Measurements from ENCODE around the gene FLOT1. TPM values are rescaled to one million over a fixed set of nuclear protein-coding genes. Genes with fewer than 3 reads are reported as not detected.
A peak's percentile ranks its signal among the peaks of the same experiment; 100 is the strongest.
"Not testable (repeated sequence)": the region's sequence is repeated elsewhere in the genome, so short reads cannot be mapped to it uniquely, and the experiment has no call there.

FLOT1 gene
- total RNA-seq, 4 donors from 2014 or later, result 46.7 to 88.8 (median 64.4) TPM

DNA sequence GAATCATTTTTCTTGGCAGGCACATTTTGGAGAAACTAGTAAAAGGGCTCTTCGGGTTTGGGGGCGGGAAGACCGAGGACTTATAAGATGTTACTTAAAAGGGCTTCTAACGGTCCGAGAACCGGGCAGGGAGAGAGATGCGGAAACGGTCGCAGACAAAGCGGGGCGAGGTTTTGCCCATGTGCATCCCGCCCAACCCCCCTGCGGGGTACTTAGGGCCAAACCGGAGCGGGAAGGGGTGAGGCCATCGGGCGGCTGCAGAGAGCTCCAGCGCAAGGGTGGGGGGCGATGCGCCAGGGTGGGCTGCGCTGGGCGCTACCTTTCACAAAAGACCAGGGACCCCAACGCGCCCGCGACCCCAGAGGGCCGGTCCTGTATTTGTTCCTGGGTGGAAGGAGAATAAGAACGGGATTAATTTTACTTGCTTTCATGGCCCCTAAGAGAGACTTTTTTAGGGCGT, 21.7 kb downstream of the FLOT1 start:
- TF ChIP-seq POLR2A (IDR thresholded peaks at IDR 0.05), result no peak
- TF ChIP-seq, protein P1, sequence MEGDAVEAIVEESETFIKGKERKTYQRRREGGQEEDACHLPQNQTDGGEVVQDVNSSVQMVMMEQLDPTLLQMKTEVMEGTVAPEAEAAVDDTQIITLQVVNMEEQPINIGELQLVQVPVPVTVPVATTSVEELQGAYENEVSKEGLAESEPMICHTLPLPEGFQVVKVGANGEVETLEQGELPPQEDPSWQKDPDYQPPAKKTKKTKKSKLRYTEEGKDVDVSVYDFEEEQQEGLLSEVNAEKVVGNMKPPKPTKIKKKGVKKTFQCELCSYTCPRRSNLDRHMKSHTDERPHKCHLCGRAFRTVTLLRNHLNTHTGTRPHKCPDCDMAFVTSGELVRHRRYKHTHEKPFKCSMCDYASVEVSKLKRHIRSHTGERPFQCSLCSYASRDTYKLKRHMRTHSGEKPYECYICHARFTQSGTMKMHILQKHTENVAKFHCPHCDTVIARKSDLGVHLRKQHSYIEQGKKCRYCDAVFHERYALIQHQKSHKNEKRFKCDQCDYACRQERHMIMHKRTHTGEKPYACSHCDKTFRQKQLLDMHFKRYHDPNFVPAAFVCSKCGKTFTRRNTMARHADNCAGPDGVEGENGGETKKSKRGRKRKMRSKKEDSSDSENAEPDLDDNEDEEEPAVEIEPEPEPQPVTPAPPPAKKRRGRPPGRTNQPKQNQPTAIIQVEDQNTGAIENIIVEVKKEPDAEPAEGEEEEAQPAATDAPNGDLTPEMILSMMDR (IDR thresholded peaks at IDR 0.05), result no peak
- peak; percentile 41 for DNase-seq
- peak overlapping the region; percentile 91 to 96 (median 94) for H3K27ac ChIP-seq
- WGBS, 2 donors, result 0% methylated on average over 14 to 15 of the region's 29 CpGs
- peaks cover 25 to 35% (median 29%) of the 10 kb centered on the region in 3 donors for H3K36me3 ChIP-seq
- H3K4me1 ChIP-seq, result peaks cover 47 to 83% (median 48%) of the 10 kb centered on the region in 3 donors
- intact Hi-C loops (cut with DNase I), result loop anchor here (2.0 kb wide), 1 partner anchor 42 kb away; no protein-coding TSS in a partner anchor
- H3K9me3 ChIP-seq, result no peaks in the 10 kb centered on the region
- no peaks in the 10 kb centered on the region for H3K27me3 ChIP-seq
- H3K4me3 ChIP-seq, result peak overlapping the region; percentile 57 to 75 (median 72)

DNA sequence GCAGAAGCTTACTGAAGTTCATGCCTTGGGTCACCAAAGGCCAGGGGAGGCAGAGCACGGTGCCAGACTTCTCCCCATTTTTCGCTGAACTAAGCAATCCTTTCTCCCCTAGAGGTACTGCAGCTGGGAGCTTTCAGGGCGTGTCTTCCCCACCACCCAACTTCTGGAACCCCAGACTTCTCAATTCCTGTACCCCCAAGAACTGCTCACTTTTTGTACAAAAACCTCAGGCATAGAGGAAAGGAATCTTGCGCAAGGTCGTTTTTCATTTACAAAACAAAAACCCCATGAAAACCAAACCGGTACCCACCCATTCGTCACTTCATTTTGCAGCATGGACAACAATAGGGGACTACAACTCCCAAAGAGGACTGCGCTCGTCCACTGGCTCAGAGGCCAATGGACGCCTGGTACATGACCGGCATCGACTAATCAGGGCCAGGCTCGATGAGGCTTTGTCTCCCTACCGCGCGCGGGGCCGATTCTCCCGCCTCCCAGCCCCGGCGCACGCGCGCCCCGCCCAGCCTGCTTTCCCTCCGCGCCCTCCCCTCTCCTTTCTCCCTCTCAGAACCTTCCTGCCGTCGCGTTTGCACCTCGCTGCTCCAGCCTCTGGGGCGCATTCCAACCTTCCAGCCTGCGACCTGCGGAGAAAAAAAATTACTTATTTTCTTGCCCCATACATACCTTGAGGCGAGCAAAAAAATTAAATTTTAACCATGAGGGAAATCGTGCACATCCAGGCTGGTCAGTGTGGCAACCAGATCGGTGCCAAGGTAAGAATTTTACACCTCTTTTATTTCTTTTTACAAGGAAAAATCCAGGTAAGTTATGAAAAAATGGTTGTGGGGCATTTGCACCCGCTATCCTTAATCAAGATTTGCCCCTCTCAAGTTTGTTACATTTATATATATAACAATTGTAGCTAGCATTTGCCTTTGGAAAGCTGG, 22.4 kb downstream of the FLOT1 start, which contains the start of gene TUBB:
Gene TUBB (plus strand): TSS at position 562 of the 947 bp plus-strand sequence. CDS start 155 bp downstream, at position 717.
- WGBS, 2 donors, result 0 to 1% methylated on average over 26 to 35 of the region's 38 CpGs
- H3K9me3 ChIP-seq, result no peaks in the 10 kb centered on the region
- H3K4me3 ChIP-seq, result peak within 1 kb of the TSS; percentile 57 to 75 (median 72)
- TF ChIP-seq POLR2A (IDR thresholded peaks at IDR 0.05), result peak in 3 of 4 donors; percentile 66 to 95 (median 90)
- TF ChIP-seq, protein P1 (IDR thresholded peaks at IDR 0.05), result peak in 5 of 6 experiments; percentile 10 to 23 (median 14)
- peaks cover 25 to 31% (median 28%) of the 10 kb centered on the region in 3 donors for H3K36me3 ChIP-seq
- no peaks in the 10 kb centered on the region for H3K27me3 ChIP-seq
- peak within 1 kb of the TSS; percentile 91 to 96 (median 94) for H3K27ac ChIP-seq
- DNase-seq, result peak; percentile 87
- peaks cover 47 to 76% (median 48%) of the 10 kb centered on the region in 3 donors for H3K4me1 ChIP-seq
- intact Hi-C loops (cut with DNase I), result loop anchor here (2.0 kb wide), 1 partner anchor 41 kb away; no protein-coding TSS in a partner anchor

DNA sequence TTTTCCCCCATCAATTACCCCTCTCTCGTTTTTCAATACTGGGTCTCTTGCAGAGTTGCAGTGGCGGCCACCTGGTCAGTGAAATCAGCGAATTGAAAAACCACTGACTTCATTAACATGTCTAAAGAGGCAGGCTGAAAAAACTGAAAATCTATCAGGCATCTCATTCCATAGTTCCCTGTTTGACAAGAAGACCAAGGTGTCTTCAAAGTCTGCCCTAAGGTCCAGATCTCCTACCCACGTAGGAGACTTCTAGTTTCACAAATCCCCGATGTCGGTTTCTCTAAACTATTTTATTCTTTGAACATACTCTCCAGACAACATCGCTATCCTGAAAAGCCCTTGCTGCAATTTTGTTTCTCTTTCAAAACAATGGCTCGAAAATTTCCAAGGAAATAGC, 23.1 kb downstream of the FLOT1 start:
- peak overlapping the region; percentile 57 to 75 (median 72) for H3K4me3 ChIP-seq
- H3K36me3 ChIP-seq, result peaks cover 19 to 31% (median 21%) of the 10 kb centered on the region in 3 donors
- peaks cover 44 to 69% (median 48%) of the 10 kb centered on the region in 3 donors for H3K4me1 ChIP-seq
- DNase-seq, result no peak
- H3K27me3 ChIP-seq, result no peaks in the 10 kb centered on the region
- TF ChIP-seq, protein P1 (IDR thresholded peaks at IDR 0.05), result no peak
- no peak for TF ChIP-seq POLR2A (IDR thresholded peaks at IDR 0.05)
- intact Hi-C loops (cut with DNase I), result no loop called here
- 9 to 14% methylated on average over 8 of the region's 8 CpGs for WGBS, 2 donors
- H3K9me3 ChIP-seq, result no peaks in the 10 kb centered on the region
- H3K27ac ChIP-seq, result peak overlapping the region; percentile 91 to 96 (median 94)

DNA sequence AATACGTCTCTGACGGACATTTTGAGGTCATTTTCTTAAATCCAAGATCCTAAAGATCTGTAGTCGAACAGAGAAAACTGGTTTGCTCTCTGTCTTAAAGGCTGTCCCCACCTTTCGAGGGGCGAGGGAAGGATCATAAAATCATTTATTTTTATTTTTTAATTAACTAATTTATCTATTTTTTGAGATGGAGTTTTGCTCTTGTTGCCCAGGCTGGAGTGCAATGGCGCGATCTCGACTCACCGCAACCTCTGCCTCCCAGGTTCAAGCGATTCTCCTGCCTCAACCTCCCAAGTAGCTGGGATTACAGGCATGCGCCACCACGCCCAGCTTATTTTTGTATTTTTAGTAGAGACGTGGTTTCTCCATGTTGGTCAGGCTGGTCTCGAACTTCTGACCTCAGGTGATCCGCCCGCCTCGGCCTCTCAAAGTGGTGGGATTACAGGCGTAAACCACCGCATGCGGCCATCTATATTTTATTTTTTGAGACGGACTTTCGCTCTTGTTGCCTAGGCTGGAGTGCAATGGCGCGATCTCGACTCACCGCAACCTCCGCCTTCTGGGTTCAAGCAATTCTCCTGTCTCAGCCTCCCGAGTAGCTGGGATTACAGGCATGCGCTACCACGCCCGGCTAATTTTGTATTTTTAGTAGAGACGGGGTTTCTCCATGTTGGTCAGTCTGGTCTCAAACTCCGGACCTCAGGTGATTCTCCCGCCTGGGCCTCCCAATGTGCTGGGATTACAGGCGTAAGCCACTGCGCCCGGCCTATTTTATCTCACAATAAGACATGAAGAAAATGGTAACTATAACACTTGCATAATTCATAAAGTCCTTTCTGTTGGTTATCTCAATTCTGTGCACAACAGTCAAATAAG, 24.4 kb downstream of the FLOT1 start:
- Histone ChIP-seq H3K36me3 (peaks cover 7 to 31% (median 8%) of the 10 kb centered on the region in 3 donors), H3K27ac (peak overlapping the region; percentile 86 to 96 (median 93)), H3K4me3 (peak overlapping the region; percentile 17 to 73 (median 66)), H3K4me1 (peaks cover 33 to 57% (median 41%) of the 10 kb centered on the region in 3 donors)
- DNase-seq; H3K9me3 ChIP-seq; H3K27me3 ChIP-seq; intact Hi-C loops (cut with DNase I): not testable (repeated sequence)
- WGBS, 2 donors, result 65 to 72% methylated on average over 34 to 37 of the region's 37 CpGs

Data from esophagus squamous epithelium (tissue), 5 donors.